ENCODE results near the gene PTPRK. TPM values are rescaled to one million over a fixed set of nuclear protein-coding genes. Genes with fewer than 3 reads are reported as not detected.

PTPRK gene
- total and polyA plus RNA-seq, 12 donors: 7.5 to 47.7 (median 35.7) TPM

DNA sequence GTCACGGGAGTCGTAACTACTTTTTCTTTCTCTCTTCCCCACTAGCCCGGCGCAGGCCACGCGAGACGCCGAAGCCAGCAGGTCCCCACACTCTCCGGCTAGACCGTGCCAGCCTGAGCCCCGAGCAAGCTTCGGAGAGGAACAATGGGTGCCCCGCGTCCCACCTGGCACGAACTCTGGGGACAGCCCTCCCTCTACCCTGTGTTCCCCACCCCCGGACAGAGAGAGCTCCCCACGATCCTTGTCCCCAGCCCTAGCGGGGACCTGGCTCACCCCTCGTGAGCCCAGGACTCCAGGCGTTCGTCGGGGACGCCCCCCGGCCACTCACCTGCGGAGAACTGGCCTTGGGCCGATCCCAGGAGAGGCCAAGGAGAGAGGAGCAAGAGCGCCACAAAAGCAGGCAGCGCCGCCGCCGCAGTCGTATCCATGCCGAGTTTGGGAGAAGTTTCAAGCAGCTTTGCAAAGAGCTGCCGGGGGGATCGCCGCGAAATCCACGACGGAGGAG lies 416 bp downstream of the PTPRK start:
- no peaks in the 10 kb centered on the region for H3K36me3 ChIP-seq
- intact Hi-C loops (cut with DNase I): loop anchor here in 7 of 10 donors (2.0 to 10.0 kb wide), 8 partner anchors 103 to 455 kb away; no protein-coding TSS in a partner anchor
- peak; percentile 47 to 79 (median 69) for ATAC-seq

GRCh38 chr6:128519132-128519930 lies 1.1 kb downstream of the PTPRK start:
- 0 to 1% methylated on average over 46 of the region's 46 CpGs for WGBS, 2 donors

More for the DNA sequence above, 416 bp downstream of the PTPRK start:
- Histone ChIP-seq H3K27ac (peak overlapping the region; percentile 88 to 98 (median 94)), H3K4me3 (peak overlapping the region; percentile 76 to 97 (median 88)), H3K9me3 (no peaks in the 10 kb centered on the region), H3K27me3 (peaks cover 0 to 48% (median 0%) of the 10 kb centered on the region in 7 donors), H3K4me1 (peaks cover 0 to 45% (median 37%) of the 10 kb centered on the region in 9 donors)
- TF ChIP-seq, protein P1, sequence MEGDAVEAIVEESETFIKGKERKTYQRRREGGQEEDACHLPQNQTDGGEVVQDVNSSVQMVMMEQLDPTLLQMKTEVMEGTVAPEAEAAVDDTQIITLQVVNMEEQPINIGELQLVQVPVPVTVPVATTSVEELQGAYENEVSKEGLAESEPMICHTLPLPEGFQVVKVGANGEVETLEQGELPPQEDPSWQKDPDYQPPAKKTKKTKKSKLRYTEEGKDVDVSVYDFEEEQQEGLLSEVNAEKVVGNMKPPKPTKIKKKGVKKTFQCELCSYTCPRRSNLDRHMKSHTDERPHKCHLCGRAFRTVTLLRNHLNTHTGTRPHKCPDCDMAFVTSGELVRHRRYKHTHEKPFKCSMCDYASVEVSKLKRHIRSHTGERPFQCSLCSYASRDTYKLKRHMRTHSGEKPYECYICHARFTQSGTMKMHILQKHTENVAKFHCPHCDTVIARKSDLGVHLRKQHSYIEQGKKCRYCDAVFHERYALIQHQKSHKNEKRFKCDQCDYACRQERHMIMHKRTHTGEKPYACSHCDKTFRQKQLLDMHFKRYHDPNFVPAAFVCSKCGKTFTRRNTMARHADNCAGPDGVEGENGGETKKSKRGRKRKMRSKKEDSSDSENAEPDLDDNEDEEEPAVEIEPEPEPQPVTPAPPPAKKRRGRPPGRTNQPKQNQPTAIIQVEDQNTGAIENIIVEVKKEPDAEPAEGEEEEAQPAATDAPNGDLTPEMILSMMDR (IDR thresholded peaks at IDR 0.05): no peak
- 0 to 1% methylated on average over 39 of the region's 39 CpGs for WGBS, 2 donors
- DNase-seq: peak; percentile 44 to 61

DNA sequence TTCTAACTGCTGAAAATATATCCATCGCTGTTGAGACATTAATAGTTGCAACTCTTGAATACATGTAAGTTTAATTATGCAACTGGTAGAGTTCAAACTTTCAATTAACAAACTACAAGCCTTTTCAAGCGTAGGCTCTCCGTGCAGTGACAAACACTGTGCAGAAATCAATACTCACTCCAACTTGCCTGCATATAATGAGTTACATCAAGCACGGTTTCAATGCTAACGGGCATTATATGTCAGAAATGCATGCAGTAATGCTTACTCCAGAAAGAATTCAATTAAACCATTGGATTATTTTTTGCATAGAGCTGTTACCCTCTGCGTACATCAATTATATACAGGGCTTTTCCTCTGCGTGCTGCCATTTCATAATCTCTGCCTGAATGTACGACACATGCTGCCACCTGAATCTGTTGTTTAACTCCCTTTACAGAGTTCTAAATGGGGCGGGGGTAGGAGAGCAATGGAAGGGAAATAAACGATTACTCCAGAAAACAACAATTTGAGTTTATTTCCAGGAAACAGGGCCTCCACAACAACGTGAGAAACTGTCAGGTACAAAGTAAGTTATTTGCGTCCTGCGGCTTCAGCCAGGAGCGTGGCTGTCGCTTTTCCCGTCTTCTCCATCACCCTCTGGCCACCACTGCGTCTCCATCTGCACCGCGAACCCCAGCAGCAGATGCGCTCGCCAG lies 1.8 kb downstream of the PTPRK start:
- DNase-seq (no peak), ATAC-seq (no peak)
- Histone ChIP-seq H3K27me3 (peaks cover 0 to 48% (median 0%) of the 10 kb centered on the region in 7 donors), H3K9me3 (no peaks in the 10 kb centered on the region), H3K4me1 (peaks cover 0 to 59% (median 43%) of the 10 kb centered on the region in 9 donors), H3K4me3 (peak overlapping the region; percentile 76 to 97 (median 88)), H3K27ac (peak overlapping the region in 9 of 10 donors; percentile 91 to 98 (median 95)), H3K36me3 (no peaks in the 10 kb centered on the region)
- TF ChIP-seq, protein P1 (IDR thresholded peaks at IDR 0.05): no peak
- intact Hi-C loops (cut with DNase I): loop anchor here in 5 of 10 donors (5.0 to 10.0 kb wide), 5 partner anchors 101 to 454 kb away; no protein-coding TSS in a partner anchor
- 11 to 16% methylated on average over 21 of the region's 21 CpGs for WGBS, 2 donors

More at GRCh38 chr6:128519132-128519930, 1.1 kb downstream of the PTPRK start:
- DNase-seq (peak; percentile 45 to 46), ATAC-seq (peak; percentile 34 to 79 (median 51))
- H3K27me3 ChIP-seq: peaks cover 0 to 48% (median 0%) of the 10 kb centered on the region in 7 donors
- TF ChIP-seq, protein P1 (IDR thresholded peaks at IDR 0.05): peak in 4 of 9 donors; percentile 10 to 42 (median 34)
- H3K27ac ChIP-seq: peak overlapping the region; percentile 88 to 98 (median 94)
- intact Hi-C loops (cut with DNase I): loop anchor here in 5 of 10 donors (5.0 to 10.0 kb wide), 5 partner anchors 102 to 455 kb away; no protein-coding TSS in a partner anchor
- no peaks in the 10 kb centered on the region for H3K9me3 ChIP-seq
- H3K4me3 ChIP-seq: peak overlapping the region; percentile 76 to 97 (median 88)
- H3K36me3 ChIP-seq: no peaks in the 10 kb centered on the region
- H3K4me1 ChIP-seq: peaks cover 0 to 52% (median 40%) of the 10 kb centered on the region in 9 donors

DNA sequence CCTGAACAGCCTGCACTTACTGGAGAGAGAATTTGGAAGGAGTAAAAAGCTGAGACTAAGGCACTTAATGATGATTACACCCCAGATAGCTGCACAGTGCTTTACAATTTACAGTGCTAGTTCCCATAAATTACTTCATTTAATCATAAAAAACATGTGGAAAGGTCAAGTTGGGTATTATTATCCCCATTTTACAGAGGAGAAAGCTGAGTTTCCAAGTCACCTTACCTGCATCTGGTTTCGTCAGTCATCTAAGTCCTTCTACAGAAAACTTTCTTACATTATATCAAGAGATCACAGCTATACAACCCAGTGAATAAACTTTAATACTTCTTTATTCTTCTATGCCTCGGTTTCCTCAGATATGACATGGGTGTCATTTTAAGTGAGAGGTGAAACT lies 3.3 kb downstream of the PTPRK start:
- WGBS, 2 donors: 96 to 97% methylated on average over 2 of the region's 2 CpGs

More for the DNA sequence above, 3.3 kb downstream of the PTPRK start:
- Histone ChIP-seq H3K36me3 (no peaks in the 10 kb centered on the region), H3K4me3 (peak overlapping the region in 1 of 10 donors; percentile 88), H3K4me1 (peaks cover 0 to 72% (median 53%) of the 10 kb centered on the region in 9 donors), H3K9me3 (no peaks in the 10 kb centered on the region), H3K27ac (peak overlapping the region in 1 of 10 donors; percentile 2), H3K27me3 (peaks cover 0 to 45% (median 0%) of the 10 kb centered on the region in 7 donors)
- ATAC-seq (no peak), DNase-seq (no peak)
- intact Hi-C loops (cut with DNase I): loop anchor here in 5 of 10 donors (5.0 to 10.0 kb wide), 5 partner anchors 100 to 452 kb away; no protein-coding TSS in a partner anchor
- TF ChIP-seq, protein P1 (IDR thresholded peaks at IDR 0.05): no peak
